C4-2B (cell line): ENCODE data around the gene SMIM10.

Experiments used
- CTCF ChIP-seq: fragments of 450-650 bp; conservative IDR thresholded peaks from 2 replicates; pipeline ENCODE4 v1.5.1; 2017; ENCODE audit warnings: mild to moderate bottlenecking
- ZFX ChIP-seq: fragments of 450-650 bp; IDR thresholded peaks from 2 replicates; pipeline ENCODE4 v1.6.1; 2017

GRCh38 chrX:134985479-134985878 is 5.3 kb upstream of the SMIM10 start:
- no peak for TF ChIP-seq CTCF
- TF ChIP-seq ZFX: no peak
